Activated CD4-positive, alpha-beta memory T cell treated with anti-CD3 and anti-CD28 coated beads for 36 hours (primary cell): Measurements from ENCODE around the gene CLSTN2. TPM values are rescaled to one million over a fixed set of nuclear protein-coding genes. Genes with fewer than 3 reads are reported as not detected.

Experiments used
- CTCF ChIA-PET: fragments of 350-600 bp; sonication (Branson Sonifier 250); formaldehyde crosslinking; loops from one replicate; lab custom pipeline; 2021; ENCODE audit warnings: antibody characterized with exemption, inconsistent platforms; lab: Charles Lee
- POLR2A ChIA-PET: fragments of 350-600 bp; sonication (Branson Sonifier 250); formaldehyde crosslinking; loops from one replicate; lab custom pipeline; 2021; ENCODE audit warnings: antibody characterized with exemption; lab: Charles Lee
- DNase-seq: peaks from one replicate; pipeline ENCODE4 v3.0.0-alpha.2; 2020
- H3K27ac Mint-ChIP-seq: one replicate; pipeline ENCODE4 v1.8.0; 2021; ENCODE audit warnings: mixed read lengths
- H3K27me3 Mint-ChIP-seq: one replicate; pipeline ENCODE4 v1.8.0; 2021; ENCODE audit warnings: mixed read lengths
- H3K36me3 Mint-ChIP-seq: one replicate; pipeline ENCODE4 v1.8.0; 2021; ENCODE audit warnings: mixed read lengths
- H3K4me1 Mint-ChIP-seq: one replicate; pipeline ENCODE4 v1.8.0; 2021; ENCODE audit warnings: low read depth, mixed read lengths
- H3K4me3 Mint-ChIP-seq: one replicate; pipeline ENCODE4 v1.8.0; 2021; ENCODE audit warnings: mild to moderate bottlenecking, mixed read lengths
- H3K9me3 Mint-ChIP-seq: one replicate; pipeline ENCODE4 v1.8.0; 2021; ENCODE audit warnings: mixed read lengths
- intact Hi-C: fragments of 100-400 bp; cut with micrococcal nuclease; formaldehyde crosslinking; loops from one replicate; pipeline ENCODE4 v1.15.1; 2023
- total RNA-seq, 2 experiments: library from RNA; stranded (reverse); gene quantifications; one replicate each; pipeline ENCODE4 v1.2.3, GENCODE V29; 2021

Gene CLSTN2
- total RNA-seq, 2 experiments from 2014 or later, result not detected

DNA sequence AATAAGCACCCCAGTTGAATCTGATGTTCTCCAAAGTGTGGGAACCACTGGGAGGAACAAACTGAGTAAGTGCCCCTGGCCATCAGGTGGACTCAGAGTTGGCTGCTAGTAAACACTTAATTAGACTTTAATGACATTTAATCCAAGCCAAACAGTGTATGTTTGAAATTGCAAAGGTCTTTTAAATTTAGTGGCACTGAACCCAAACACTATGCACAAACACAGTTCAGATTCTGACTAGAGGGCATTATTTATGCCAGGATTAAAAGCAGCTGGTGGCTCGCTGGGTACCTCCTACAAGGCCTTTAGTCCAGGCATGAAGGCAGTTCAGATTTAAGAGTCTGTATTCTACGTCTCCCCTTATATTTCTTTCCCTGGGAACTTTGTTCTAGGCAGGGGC, 264.8 kb downstream of the CLSTN2 start:
- H3K9me3 Mint-ChIP-seq, result no peaks in the 10 kb centered on the region
- ChIA-PET POLR2A (no interaction called here), CTCF (no interaction called here)
- H3K27me3 Mint-ChIP-seq, result peaks cover 3% of the 10 kb centered on the region
- no peaks in the 10 kb centered on the region for H3K4me1 Mint-ChIP-seq
- intact Hi-C loops, result no loop called here
- H3K36me3 Mint-ChIP-seq, result no peaks in the 10 kb centered on the region
- DNase-seq, result no peak
- H3K4me3 Mint-ChIP-seq, result no peak overlapping the region
- H3K27ac Mint-ChIP-seq, result no peak overlapping the region

DNA sequence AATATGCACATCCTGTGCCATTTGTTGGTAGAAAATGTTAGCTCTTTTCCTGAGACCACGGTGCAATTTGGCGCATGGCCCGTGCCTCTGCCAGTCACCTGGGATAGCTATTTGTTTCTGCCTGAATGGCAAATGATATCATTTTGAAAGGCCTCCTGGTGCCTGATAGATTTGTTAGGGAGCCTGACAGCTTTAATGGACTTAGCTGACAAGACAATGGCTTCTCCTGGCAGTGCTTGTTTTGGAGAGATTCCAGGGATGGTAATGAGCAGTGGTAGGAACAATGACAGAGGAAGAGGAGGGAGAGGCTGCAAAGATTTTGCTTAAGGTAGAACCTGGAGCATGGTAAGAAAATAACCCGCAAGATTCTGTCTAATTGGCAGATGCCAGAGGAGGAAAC, 268.5 kb downstream of the CLSTN2 start:
- no peak for DNase-seq
- H3K9me3 Mint-ChIP-seq, result no peaks in the 10 kb centered on the region
- intact Hi-C loops, result no loop called here
- H3K4me1 Mint-ChIP-seq, result no peaks in the 10 kb centered on the region
- no peak overlapping the region for H3K27ac Mint-ChIP-seq
- ChIA-PET CTCF (no interaction called here), POLR2A (no interaction called here)
- peaks cover 2% of the 10 kb centered on the region for H3K27me3 Mint-ChIP-seq
- H3K36me3 Mint-ChIP-seq, result no peaks in the 10 kb centered on the region
- H3K4me3 Mint-ChIP-seq, result no peak overlapping the region

DNA sequence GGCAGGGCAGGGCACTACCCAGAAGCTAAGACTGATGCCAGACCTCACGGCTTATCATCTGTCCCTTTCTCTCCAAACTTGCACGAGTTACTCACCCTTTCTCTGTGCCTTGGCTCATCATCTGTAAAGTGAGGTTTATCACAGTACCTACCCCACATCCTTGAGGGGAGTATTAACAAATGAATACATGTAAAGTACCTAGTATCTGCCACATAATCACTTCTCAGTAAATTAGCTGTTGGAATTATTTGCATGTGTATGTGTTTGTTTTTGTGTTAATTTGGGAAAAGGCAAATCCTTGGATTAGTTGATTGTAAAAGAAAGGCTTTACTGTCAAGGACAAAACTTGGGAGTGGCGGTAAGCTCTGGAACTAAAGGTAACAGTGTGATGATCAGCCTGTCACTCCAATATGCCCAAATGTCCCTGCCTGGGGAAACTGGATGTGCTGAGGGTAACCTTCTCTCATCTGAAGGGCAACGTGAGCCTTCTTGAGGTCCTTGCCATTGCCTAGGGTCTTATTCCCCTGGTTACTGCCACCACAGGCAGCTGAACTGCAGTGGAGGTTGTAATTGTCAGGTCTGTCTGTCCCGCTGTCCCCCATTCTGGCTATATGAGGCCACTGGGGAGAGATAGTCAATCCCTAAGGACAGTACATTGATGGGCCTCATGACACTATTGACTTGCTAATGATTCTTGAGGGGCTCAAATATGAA, 269.4 kb downstream of the CLSTN2 start:
- Mint-ChIP-seq H3K4me1 (no peaks in the 10 kb centered on the region), H3K9me3 (no peaks in the 10 kb centered on the region), H3K36me3 (no peaks in the 10 kb centered on the region), H3K27ac (no peak overlapping the region), H3K27me3 (peaks cover 2% of the 10 kb centered on the region), H3K4me3 (no peak overlapping the region)
- intact Hi-C loops, result no loop called here
- ChIA-PET POLR2A (no interaction called here), CTCF (no interaction called here)
- no peak for DNase-seq

DNA sequence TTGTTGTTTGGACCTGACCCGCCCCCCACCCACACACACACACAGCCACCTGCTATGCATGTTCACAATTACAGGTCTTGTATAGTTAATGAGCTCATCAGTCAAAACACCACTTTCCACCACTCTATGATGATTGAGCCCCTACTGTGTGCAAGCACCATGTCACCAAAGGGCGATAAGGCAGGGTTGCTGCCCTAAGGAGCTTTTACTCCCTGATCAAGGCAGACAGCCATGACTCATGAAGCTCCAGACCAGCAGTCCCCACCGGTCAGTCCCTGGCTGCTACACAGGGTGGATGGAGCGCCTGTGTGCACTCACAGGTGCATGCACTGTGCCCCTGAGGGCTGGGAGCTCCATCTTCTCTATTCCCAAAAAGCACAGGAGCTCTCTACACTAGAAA, 270.6 kb downstream of the CLSTN2 start:
- H3K27ac Mint-ChIP-seq, result no peak overlapping the region
- no peaks in the 10 kb centered on the region for H3K36me3 Mint-ChIP-seq
- no peak overlapping the region for H3K4me3 Mint-ChIP-seq
- CTCF ChIA-PET, result no interaction called here
- H3K4me1 Mint-ChIP-seq, result no peaks in the 10 kb centered on the region
- H3K27me3 Mint-ChIP-seq, result peaks cover 2% of the 10 kb centered on the region
- no peaks in the 10 kb centered on the region for H3K9me3 Mint-ChIP-seq
- intact Hi-C loops, result no loop called here
- POLR2A ChIA-PET, result no interaction called here
- DNase-seq, result no peak

DNA sequence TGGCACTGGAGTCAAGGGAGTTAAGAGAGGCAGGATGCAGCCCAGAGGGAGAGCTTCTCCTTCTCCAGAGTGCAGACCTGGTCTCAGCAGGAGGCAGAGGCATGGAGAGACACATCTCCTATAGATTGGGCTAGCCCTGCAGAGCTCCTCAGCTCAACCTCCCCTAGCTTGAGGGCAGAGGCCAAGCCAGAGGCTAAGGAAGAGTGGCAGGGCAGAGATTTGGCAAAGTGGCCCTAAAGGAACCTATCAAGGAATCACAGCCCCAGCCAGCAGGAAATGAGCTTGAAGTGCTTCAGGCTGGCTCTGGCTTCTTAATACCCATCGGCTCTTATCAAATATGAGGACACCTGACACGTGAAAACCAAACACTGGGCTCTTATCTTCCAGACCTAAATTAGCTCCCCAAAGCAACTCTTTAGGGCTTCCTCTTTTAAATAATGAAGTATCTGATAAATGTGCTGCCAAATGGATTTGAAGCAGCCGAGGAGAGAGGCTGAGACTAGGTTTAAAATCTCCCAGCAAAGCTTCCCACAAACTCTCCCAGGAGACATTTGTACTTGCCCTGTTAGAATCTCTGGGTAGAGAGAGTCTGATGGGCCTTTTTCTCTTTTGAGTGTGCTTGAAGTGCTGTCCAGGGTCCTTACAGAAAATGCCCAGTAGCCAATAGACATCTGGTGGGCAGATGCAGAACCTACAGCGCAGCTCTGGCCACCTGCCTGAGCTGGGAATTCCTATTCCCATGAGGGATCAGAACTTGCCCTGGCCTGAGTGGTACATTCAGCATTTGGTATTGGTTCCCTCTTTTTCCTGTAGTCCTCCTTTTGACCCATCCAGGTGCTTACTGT, 271.4 kb downstream of the CLSTN2 start:
- CTCF ChIA-PET, result no interaction called here
- no peaks in the 10 kb centered on the region for H3K9me3 Mint-ChIP-seq
- H3K36me3 Mint-ChIP-seq, result no peaks in the 10 kb centered on the region
- peaks cover 2% of the 10 kb centered on the region for H3K27me3 Mint-ChIP-seq
- no peak overlapping the region for H3K27ac Mint-ChIP-seq
- intact Hi-C loops, result no loop called here
- POLR2A ChIA-PET, result interaction anchor here (0.5 kb wide), 1 partner anchor 510 kb away, joined by 3 read pairs; no protein-coding TSS in a partner anchor
- no peaks in the 10 kb centered on the region for H3K4me1 Mint-ChIP-seq
- DNase-seq, result no peak
- H3K4me3 Mint-ChIP-seq, result no peak overlapping the region

DNA sequence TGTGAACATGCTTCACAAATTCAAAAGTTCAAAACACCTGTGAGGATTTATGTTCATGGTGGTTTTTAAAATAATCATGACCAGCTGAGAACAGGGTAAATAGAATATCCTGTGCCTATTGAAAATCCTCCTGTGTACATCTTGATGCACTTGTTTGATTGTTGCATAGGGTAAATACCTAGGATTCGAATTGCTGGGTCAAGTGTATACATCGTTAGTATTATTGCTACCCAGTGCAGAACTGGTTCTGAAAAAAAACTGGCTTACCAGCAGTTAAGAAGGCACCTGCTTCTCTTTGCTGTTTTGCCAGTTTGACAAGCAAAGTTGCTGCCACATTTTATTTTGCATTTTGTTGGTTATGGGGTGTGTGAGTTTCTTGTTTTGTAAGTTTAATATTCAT, 272.6 kb downstream of the CLSTN2 start:
- ChIA-PET POLR2A (no interaction called here), CTCF (no interaction called here)
- Mint-ChIP-seq H3K4me1 (no peaks in the 10 kb centered on the region), H3K36me3 (no peaks in the 10 kb centered on the region), H3K27ac (no peak overlapping the region), H3K27me3 (peaks cover 2% of the 10 kb centered on the region), H3K4me3 (no peak overlapping the region), H3K9me3 (no peaks in the 10 kb centered on the region)
- intact Hi-C loops, result no loop called here
- no peak for DNase-seq

DNA sequence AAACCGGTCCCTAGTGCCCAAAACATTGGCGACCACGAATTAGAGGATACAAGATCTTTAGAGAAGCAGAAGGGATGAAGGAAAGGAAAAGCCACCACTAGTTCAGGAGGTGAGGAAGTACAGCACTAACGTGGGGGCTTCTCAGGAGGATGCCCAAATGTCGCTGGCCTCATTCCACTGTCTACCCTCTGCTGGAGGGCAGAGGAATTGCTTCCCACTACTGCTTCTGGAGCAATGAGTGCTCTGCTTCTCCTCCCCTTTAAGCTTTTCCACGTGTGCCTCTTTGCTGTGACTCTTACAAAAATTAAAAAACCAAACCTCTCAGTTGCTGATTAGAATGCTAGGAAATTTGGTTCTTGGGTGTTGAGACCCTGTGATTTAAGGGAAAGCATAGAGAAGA, 281.3 kb downstream of the CLSTN2 start:
- CTCF ChIA-PET, result interaction anchor here (0.6 kb wide), 1 partner anchor 788 kb away, joined by 4 read pairs; no protein-coding TSS in a partner anchor
- DNase-seq, result no peak

DNA sequence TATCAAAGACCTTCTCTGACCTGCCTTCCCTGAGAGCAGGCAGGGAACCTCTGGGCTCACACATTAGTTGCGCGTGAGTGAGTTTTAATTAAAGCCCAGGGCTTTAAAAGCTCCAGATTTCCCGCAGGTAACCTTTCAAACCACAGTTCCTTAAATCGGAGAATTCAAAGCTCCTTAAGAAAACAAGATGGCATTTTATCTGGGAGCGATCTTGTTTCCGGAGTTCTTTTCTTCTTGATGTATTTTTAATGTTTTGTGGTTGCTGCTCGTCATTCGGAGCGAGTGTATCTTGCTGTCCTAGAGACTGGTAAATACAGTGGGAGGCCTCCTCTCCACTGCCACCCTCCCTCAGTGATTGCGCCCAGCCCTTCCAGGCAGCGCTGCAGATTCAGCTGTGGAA, 284.3 kb downstream of the CLSTN2 start:
- no peaks in the 10 kb centered on the region for H3K4me1 Mint-ChIP-seq
- POLR2A ChIA-PET, result no interaction called here
- no peaks in the 10 kb centered on the region for H3K36me3 Mint-ChIP-seq
- no peaks in the 10 kb centered on the region for H3K9me3 Mint-ChIP-seq
- CTCF ChIA-PET, result no interaction called here
- no peak for DNase-seq
- intact Hi-C loops, result no loop called here
- H3K27me3 Mint-ChIP-seq, result no peaks in the 10 kb centered on the region
- no peak overlapping the region for H3K4me3 Mint-ChIP-seq
- no peak overlapping the region for H3K27ac Mint-ChIP-seq

More for the DNA sequence above, 281.3 kb downstream of the CLSTN2 start:
- POLR2A ChIA-PET, result no interaction called here
- Mint-ChIP-seq H3K4me3 (no peak overlapping the region), H3K9me3 (no peaks in the 10 kb centered on the region), H3K4me1 (no peaks in the 10 kb centered on the region), H3K36me3 (no peaks in the 10 kb centered on the region), H3K27me3 (no peaks in the 10 kb centered on the region), H3K27ac (no peak overlapping the region)
- intact Hi-C loops, result no loop called here

DNA sequence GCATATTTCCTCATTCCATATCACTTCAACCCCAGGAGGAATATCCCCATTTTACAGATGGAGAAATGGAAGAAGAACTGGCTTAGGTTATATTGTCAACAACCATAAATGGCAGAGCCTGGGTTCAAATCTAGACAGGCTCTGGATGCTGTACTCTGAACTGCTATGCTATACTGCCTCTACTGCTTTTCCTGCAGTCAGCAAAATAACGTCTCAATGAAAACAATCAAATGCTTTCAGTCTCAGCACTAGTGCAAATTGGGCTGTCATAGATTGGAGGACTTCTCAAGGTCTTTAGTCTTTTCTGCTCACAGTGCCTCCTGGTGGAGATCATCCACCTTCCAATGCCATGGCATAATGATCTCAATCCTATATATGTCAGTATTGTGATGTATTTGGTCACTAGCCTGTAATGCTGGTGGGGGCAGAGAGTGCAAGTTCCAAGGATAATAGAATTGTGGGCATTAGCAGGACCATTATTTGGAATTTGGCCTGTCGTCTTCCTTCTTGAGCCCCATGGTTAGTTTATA, 285.0 kb downstream of the CLSTN2 start:
- intact Hi-C loops, result no loop called here
- H3K4me1 Mint-ChIP-seq, result no peaks in the 10 kb centered on the region
- ChIA-PET POLR2A (no interaction called here), CTCF (no interaction called here)
- H3K27ac Mint-ChIP-seq, result no peak overlapping the region
- no peak overlapping the region for H3K4me3 Mint-ChIP-seq
- no peaks in the 10 kb centered on the region for H3K27me3 Mint-ChIP-seq
- no peaks in the 10 kb centered on the region for H3K36me3 Mint-ChIP-seq
- no peak for DNase-seq
- no peaks in the 10 kb centered on the region for H3K9me3 Mint-ChIP-seq

DNA sequence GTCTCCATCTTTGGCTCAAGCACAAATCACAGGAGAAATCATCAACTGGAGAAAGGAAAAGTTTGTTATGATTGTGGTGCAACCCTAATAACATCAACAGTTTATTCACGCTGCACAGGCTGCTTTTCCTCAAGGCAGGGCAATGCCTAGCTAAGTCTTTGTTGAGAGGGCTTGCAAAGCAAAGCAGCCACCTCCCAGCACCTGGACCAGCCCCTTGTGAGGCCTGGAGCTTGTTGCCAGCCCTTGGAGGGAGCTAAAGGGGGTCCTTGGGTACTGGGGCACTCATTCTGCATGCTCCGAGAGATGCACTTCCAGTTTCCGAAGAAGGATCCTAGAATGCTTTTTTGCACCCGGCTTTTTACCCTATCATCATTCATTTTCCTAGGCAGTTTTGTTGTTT, 288.2 kb downstream of the CLSTN2 start:
- Mint-ChIP-seq H3K27ac (no peak overlapping the region), H3K27me3 (no peaks in the 10 kb centered on the region), H3K9me3 (peaks cover 3% of the 10 kb centered on the region), H3K36me3 (no peaks in the 10 kb centered on the region), H3K4me1 (no peaks in the 10 kb centered on the region), H3K4me3 (no peak overlapping the region)
- no peak for DNase-seq
- intact Hi-C loops, result no loop called here
- CTCF ChIA-PET, result no interaction called here
- POLR2A ChIA-PET, result no interaction called here

DNA sequence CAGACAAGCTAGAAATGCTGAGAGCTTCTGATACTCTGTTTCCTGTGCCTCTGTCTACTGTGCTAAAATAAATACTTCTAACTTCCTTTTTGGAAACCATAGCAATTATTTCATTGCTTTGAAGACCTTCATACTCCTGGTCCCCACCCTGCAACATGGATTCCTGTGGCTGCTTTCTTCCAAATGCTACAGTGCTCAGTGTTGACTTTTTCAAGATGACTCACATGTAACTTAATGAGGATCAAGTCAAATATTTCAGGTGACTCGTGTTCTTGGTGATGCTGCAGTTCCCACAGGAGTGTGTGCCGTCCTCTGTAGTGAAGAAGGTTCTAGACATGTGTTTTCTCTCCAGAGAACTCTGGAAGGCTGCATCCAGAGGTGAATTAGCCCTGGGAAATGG, 288.6 kb downstream of the CLSTN2 start:
- intact Hi-C loops, result no loop called here
- Mint-ChIP-seq H3K27ac (no peak overlapping the region), H3K27me3 (no peaks in the 10 kb centered on the region), H3K36me3 (no peaks in the 10 kb centered on the region), H3K4me1 (no peaks in the 10 kb centered on the region), H3K9me3 (peaks cover 6% of the 10 kb centered on the region), H3K4me3 (no peak overlapping the region)
- POLR2A ChIA-PET, result no interaction called here
- no peak for DNase-seq
- CTCF ChIA-PET, result no interaction called here

DNA sequence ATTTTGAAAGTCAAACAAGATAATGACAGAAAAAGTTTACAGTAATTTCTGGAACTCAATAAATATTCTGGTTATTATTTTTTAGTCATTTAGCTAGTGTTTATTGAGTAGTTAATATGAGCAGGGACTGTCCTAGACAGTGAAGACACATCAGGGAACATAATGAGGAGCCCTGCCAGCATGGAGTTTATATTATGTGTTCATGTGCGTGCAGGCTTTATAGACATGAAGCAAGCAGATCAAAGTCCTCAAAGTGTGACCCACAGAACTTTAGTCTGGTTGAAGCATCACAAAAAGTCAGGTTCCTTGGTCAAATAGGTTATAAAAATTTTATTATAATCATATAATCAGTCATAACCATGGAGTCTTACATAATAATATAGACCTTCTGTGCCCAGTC, 289.3 kb downstream of the CLSTN2 start:
- ChIA-PET CTCF (no interaction called here), POLR2A (no interaction called here)
- Mint-ChIP-seq H3K4me3 (no peak overlapping the region), H3K4me1 (no peaks in the 10 kb centered on the region), H3K27ac (no peak overlapping the region), H3K36me3 (no peaks in the 10 kb centered on the region), H3K9me3 (peaks cover 7% of the 10 kb centered on the region), H3K27me3 (no peaks in the 10 kb centered on the region)
- intact Hi-C loops, result no loop called here
- no peak for DNase-seq
